Sigmoid colon (tissue), 4 donors: ENCODE measurements around the gene MAPK10.

Experiments used
- EP300 ChIP-seq, 4 donors: sonication (generic); formaldehyde crosslinking; IDR thresholded peaks; one replicate each; pipeline ENCODE4 v1.6.1; 2017; ENCODE audit warnings: antibody characterized with exemption in 4 of 4
- POLR2A ChIP-seq, 2 donors: fragments of 450-650 bp; IDR thresholded peaks; one replicate each; pipeline ENCODE4 v1.6.1; 2016; ENCODE audit warnings: antibody characterized with exemption in 2 of 2, mild to moderate bottlenecking in 2 of 2, moderate library complexity in 2 of 2
- POLR2AphosphoS5 ChIP-seq, 4 donors: sonication (generic); formaldehyde crosslinking; IDR thresholded peaks; one replicate each; pipeline ENCODE4 v1.6.1; 2017; ENCODE audit warnings: antibody characterized with exemption in 4 of 4

DNA sequence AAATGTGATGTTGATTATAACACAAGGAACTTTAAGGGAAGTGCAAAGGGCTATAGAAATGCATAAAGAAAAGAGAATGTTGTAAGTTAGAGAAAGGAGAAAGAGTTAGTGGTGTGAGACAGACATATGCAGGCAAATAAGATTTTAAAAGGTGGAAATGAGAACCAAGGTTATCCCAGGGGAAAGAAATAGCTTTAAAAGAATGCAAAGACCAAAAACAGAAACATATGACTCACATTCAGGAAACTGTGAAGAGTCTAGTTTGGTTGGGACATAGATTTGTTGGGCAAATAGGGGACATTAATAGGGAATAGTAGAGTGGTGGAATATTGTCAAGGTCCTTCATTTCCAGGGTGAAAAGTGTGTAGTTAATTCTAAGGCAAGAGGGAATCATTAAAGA lies 52.4 kb downstream of the MAPK10 start:
- TF ChIP-seq POLR2AphosphoS5 (IDR thresholded peaks at IDR 0.05) = no peak
- no peak for TF ChIP-seq EP300 (IDR thresholded peaks at IDR 0.05)
- no peak for TF ChIP-seq POLR2A (IDR thresholded peaks at IDR 0.05)
